ENCODE results near the gene YARS1.

GRCh38 chr1:32742956-32743355 lies 74.2 kb downstream of the YARS1 start:
- TF ChIP-seq ZNF274 (IDR thresholded peaks at IDR 0.05; ENCODE audit: low read depth, low read length) = no peak
- TF ChIP-seq YY1 (IDR thresholded peaks at IDR 0.05; ENCODE audit: insufficient read depth, insufficient read length) = no peak
